ENCODE results near the gene ORC5. TPM values are rescaled to one million over a fixed set of nuclear protein-coding genes. Genes with fewer than 3 reads are reported as not detected.
A peak's percentile ranks its signal among the peaks of the same experiment; 100 is the strongest.
"Not testable (repeated sequence)": the region's sequence is repeated elsewhere in the genome, so short reads cannot be mapped to it uniquely, and the experiment has no call there.

ORC5 gene
- total and polyA plus RNA-seq, 8 donors = 14.4 to 29.4 (median 25.1) TPM

DNA sequence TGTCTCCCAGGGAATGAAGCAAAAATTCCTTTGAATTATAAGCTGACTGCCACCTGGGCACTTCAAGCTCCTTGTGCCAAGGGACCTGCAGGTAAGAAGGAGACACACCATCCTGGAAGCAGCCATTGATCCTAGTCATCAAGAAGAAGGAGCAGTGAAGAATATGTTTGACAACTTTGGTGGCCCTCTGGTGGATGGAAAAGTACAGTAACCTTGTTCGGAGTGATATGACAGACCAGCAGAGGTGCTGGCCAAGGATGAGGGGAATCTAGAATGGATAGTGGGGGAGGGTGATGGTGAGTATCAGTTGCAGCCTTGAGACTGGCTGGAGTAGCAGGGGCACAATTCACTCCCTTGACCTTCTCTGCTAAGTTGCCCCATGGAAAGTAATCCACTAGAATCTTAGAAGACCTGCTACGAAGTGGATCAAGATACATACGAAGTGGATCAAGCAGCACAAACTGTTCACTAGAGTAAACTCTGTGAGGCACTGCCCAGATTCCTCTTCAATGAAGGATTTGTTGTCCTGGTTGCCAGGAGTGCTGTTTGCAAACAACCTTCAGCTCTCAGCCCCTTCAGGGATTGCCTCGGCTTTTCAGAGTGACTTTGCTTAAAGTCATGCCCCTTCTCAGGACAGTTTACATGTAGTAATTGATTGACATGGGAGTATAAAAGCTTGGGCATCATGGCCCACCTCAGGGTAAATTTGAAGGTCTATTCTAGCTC lies 44.8 kb upstream of the ORC5 start:
- ATAC-seq = peak; percentile 67

DNA sequence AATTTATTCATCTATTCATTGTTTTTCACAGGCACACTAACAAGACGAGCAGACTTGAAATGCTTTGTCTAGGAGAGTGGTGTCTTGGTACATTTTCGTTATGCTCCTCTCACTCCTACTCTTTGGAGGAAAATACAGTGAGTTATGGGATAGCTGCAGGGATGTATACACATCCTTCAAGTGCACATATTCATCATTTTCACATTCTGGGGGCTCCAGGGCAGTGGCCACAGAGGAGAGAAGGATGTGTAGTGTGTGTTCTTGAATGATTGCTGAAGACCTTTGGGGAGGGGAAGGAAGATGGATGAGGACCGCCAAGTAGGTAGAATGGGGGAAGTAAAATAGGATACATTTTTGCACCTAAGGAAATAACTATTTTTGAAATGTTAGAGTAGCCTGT lies 34.8 kb upstream of the ORC5 start:
- Histone ChIP-seq H3K4me1 (no peaks in the 10 kb centered on the region), H3K4me3 (no peak overlapping the region), H3K27me3 (peaks cover 0 to 2% of the 10 kb centered on the region in 2 donors), H3K9me3 (no peaks in the 10 kb centered on the region), H3K36me3 (no peaks in the 10 kb centered on the region), H3K27ac (no peak overlapping the region)
- TF ChIP-seq, protein P1, sequence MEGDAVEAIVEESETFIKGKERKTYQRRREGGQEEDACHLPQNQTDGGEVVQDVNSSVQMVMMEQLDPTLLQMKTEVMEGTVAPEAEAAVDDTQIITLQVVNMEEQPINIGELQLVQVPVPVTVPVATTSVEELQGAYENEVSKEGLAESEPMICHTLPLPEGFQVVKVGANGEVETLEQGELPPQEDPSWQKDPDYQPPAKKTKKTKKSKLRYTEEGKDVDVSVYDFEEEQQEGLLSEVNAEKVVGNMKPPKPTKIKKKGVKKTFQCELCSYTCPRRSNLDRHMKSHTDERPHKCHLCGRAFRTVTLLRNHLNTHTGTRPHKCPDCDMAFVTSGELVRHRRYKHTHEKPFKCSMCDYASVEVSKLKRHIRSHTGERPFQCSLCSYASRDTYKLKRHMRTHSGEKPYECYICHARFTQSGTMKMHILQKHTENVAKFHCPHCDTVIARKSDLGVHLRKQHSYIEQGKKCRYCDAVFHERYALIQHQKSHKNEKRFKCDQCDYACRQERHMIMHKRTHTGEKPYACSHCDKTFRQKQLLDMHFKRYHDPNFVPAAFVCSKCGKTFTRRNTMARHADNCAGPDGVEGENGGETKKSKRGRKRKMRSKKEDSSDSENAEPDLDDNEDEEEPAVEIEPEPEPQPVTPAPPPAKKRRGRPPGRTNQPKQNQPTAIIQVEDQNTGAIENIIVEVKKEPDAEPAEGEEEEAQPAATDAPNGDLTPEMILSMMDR (IDR thresholded peaks at IDR 0.05) = no peak
- intact Hi-C loops (cut with DNase I) = no loop called here
- ATAC-seq (no peak), DNase-seq (no peak)

More for the DNA sequence above, 44.8 kb upstream of the ORC5 start:
- Histone ChIP-seq H3K27ac (no peak overlapping the region), H3K27me3 (no peaks in the 10 kb centered on the region), H3K4me3 (no peak overlapping the region), H3K9me3 (no peaks in the 10 kb centered on the region), H3K4me1 (no peaks in the 10 kb centered on the region), H3K36me3 (no peaks in the 10 kb centered on the region)
- DNase-seq = no peak
- intact Hi-C loops (cut with DNase I) = no loop called here
- TF ChIP-seq, protein P1 (IDR thresholded peaks at IDR 0.05) = no peak

DNA sequence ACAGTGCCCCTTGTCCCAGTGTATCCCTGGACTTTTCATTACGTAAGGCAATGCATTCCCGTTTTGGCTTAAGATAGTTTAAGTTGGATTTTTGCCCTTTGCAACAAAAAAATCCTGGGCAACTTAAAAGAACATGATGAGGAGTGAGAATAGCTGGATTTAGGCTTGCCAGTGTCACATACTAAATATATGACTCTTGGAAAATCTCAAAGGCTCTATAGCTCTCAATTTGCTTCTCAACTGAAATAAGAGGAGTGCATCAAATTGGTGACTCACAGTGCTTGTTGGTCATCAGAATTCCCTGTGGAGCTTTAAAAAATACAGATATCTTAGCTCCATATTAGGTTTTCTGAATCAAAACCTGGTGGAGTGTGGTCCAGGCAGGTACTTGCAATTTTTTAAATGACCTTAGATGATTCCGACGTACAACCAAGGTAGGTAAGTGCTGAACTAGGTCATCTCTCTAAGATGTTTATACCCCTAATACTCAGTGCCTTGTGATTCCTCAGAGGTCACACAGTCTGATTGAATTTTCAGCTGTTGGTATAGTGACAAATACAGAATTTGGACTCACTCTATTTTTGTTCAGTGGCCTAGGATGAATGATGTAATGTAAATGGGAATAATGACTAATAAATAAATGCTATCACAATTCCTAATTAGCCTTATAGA lies 33.9 kb upstream of the ORC5 start:
- H3K4me1 ChIP-seq = no peaks in the 10 kb centered on the region
- peaks cover 0 to 11% of the 10 kb centered on the region in 2 donors for H3K27me3 ChIP-seq
- H3K9me3 ChIP-seq = no peaks in the 10 kb centered on the region
- intact Hi-C loops (cut with DNase I) = no loop called here
- H3K27ac ChIP-seq = no peak overlapping the region
- TF ChIP-seq, protein P1 (IDR thresholded peaks at IDR 0.05) = no peak
- DNase-seq (no peak), ATAC-seq (no peak)
- H3K4me3 ChIP-seq = no peak overlapping the region
- H3K36me3 ChIP-seq = no peaks in the 10 kb centered on the region

DNA sequence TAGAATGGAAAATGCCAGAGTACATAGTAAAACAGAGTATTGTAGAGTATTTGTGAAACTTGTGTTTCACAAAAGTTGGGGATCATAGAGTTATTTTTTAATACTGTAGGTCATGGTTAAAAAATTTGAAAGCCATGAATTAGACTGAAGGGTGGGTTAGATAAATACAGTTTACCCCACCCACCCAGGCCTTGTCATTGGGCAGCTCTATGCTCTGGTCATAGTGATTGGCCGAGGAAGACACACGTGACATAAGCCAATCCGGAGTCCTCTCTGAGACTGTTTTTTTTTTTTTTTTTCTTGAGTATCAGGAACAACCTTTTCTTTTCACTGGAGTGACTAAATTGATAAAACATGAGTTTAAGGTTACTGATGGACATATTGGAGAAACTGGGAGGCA lies 33.3 kb upstream of the ORC5 start:
- Histone ChIP-seq H3K4me3 (no peak overlapping the region), H3K4me1 (no peaks in the 10 kb centered on the region), H3K36me3 (no peaks in the 10 kb centered on the region), H3K27ac (no peak overlapping the region), H3K9me3 (no peaks in the 10 kb centered on the region), H3K27me3 (peaks cover 0 to 11% of the 10 kb centered on the region in 2 donors)
- intact Hi-C loops (cut with DNase I) = no loop called here
- ATAC-seq (no peak), DNase-seq (no peak)
- TF ChIP-seq, protein P1 (IDR thresholded peaks at IDR 0.05) = no peak

DNA sequence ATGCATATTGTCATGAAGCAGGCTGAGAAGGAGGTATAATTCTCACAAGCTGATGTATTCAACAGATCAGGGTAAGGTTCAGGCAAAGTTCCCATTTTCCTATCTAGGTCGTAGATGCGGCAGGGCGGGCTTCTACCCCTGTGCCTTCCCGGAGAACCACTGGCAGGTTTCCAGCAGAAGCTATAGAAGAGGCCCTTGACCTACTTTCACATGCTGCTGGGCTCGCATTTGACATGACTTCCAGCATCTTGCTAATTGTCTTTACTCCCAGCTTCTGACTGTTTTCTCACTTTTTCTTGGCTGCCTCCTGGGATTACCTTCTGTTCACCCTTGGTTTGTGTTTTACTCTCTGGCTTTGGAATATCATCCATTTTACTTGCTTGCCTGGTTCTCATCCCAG lies 32.6 kb upstream of the ORC5 start:
- DNase-seq (peak in 1 of 4 donors; percentile 6), ATAC-seq (no peak)
- intact Hi-C loops (cut with DNase I) = no loop called here
- Histone ChIP-seq H3K4me1 (no peaks in the 10 kb centered on the region), H3K36me3 (no peaks in the 10 kb centered on the region), H3K27ac (no peak overlapping the region), H3K27me3 (peaks cover 0 to 11% of the 10 kb centered on the region in 2 donors), H3K9me3 (no peaks in the 10 kb centered on the region), H3K4me3 (no peak overlapping the region)
- TF ChIP-seq, protein P1 (IDR thresholded peaks at IDR 0.05) = no peak

DNA sequence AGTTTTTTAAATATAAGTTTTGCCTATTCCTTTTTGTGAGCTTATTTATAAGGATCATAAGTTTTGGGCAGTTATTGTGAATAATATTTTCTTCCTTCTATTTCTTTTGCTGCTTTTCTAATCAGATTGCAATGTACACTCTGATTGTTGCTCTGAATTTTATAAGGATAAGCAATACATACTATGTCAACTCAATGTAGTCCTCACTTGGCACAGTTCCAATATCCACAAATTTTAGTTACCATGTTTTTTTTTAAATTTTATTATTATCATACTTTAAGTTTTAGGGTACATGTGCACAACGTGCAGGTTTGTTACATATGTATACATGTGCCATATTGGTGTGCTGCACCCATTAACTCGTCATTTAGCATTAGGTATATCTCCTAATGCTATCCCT lies 27.2 kb upstream of the ORC5 start:
- ATAC-seq; H3K36me3 ChIP-seq; H3K4me1 ChIP-seq; DNase-seq; H3K4me3 ChIP-seq; H3K27ac ChIP-seq; intact Hi-C loops (cut with DNase I); H3K9me3 ChIP-seq: not testable (repeated sequence)
- H3K27me3 ChIP-seq = peaks cover 0 to 17% of the 10 kb centered on the region in 2 donors

Measured in left lung (tissue), 10 donors.